HEK293 (cell line): ENCODE results near the gene AGT.

ENCODE experiments used
- CTCF ChIA-PET: fragments of 350-600 bp; formaldehyde crosslinking; extraction: SDS; loops from one replicate; lab custom pipeline; 2021; ENCODE audit warnings: antibody characterized with exemption; lab: Yijun Ruan, JAX
- POLR2A ChIA-PET: fragments of 300-600 bp; formaldehyde crosslinking; extraction: SDS; loops from one replicate; lab custom pipeline; 2020; ENCODE audit warnings: antibody characterized with exemption, inconsistent platforms; lab: Yijun Ruan, JAX
- H3K27ac ChIP-seq: fragments of 200-500 bp; sonication (Bioruptor generic); 2 replicates; pipeline ENCODE4 v1.5.1; 2014; ENCODE audit warnings: low read depth, low read length, control low read depth, inconsistent platforms; ENCODE audit errors: extremely low read depth
- H3K36me3 ChIP-seq, 2 experiments: fragments of 200-500 bp in 1 of 2; sonication (Bioruptor generic) in 1 of 2; 1 replicate in 1 of 2; 2 replicates in 1 of 2; pipeline ENCODE4 v1.5.1; 2014 to 2017; ENCODE audit warnings: inconsistent platforms in 2 of 2, low read length in 2 of 2; ENCODE audit not compliant: control insufficient read depth in 2 of 2, insufficient read depth in 1 of 2
- H3K4me1 ChIP-seq: fragments of 200-500 bp; sonication (Bioruptor generic); 2 replicates; pipeline ENCODE4 v1.5.1; 2014; ENCODE audit warnings: mild to moderate bottlenecking, low read length, inconsistent platforms; ENCODE audit not compliant: control insufficient read depth, insufficient read depth
- H3K4me3 ChIP-seq: 2 replicates; pipeline ENCODE4 v1.5.1; 2011; ENCODE audit warnings: low read depth, mild to moderate bottlenecking, control low read depth, low read length, moderate library complexity
- H3K9me3 ChIP-seq: fragments of 200-500 bp; sonication (Bioruptor generic); 2 replicates; pipeline ENCODE4 v1.5.1; 2014; ENCODE audit warnings: low read depth, low read length, inconsistent platforms; ENCODE audit not compliant: control insufficient read depth, insufficient read depth
- BCL11A ChIP-seq: fragments of 450-650 bp; formaldehyde crosslinking; IDR thresholded peaks from 2 replicates; pipeline ENCODE4 v1.5.1; 2016; ENCODE audit warnings: low read depth, missing biosample characterization, missing genetic modification characterization
- BCL11B ChIP-seq: fragments of 450-650 bp; formaldehyde crosslinking; IDR thresholded peaks from 2 replicates; pipeline ENCODE4 v1.5.1; 2016; ENCODE audit warnings: low read depth, missing biosample characterization, missing genetic modification characterization
- GLI4 ChIP-seq: fragments of 450-650 bp; formaldehyde crosslinking; IDR thresholded peaks from 2 replicates; pipeline ENCODE4 v1.5.1; 2016; ENCODE audit warnings: missing biosample characterization, missing genetic modification characterization
- KLF10 ChIP-seq: fragments of 450-650 bp; IDR thresholded peaks from 2 replicates; pipeline ENCODE4 v1.5.1; 2018; ENCODE audit warnings: missing biosample characterization, mild to moderate bottlenecking, missing genetic modification characterization
- SALL2 ChIP-seq: fragments of 450-650 bp; formaldehyde crosslinking; IDR thresholded peaks from 2 replicates; pipeline ENCODE4 v1.5.0; 2017; ENCODE audit warnings: missing biosample characterization, mild to moderate bottlenecking, missing genetic modification characterization, borderline replicate concordance
- SETDB1 ChIP-seq: IDR thresholded peaks from one replicate; pipeline ENCODE4 v1.6.1; 2017; ENCODE audit warnings: mild to moderate bottlenecking, low read length, moderate library complexity, mixed read lengths; ENCODE audit not compliant: insufficient read length
- ZNF10 ChIP-seq: fragments of 450-650 bp; formaldehyde crosslinking; IDR thresholded peaks from 2 replicates; pipeline ENCODE4 v1.5.1; 2017; ENCODE audit warnings: missing biosample characterization, missing genetic modification characterization
- ZNF121 ChIP-seq: fragments of 450-650 bp; formaldehyde crosslinking; IDR thresholded peaks from 2 replicates; pipeline ENCODE4 v1.5.1; 2016; ENCODE audit warnings: missing biosample characterization, missing genetic modification characterization
- ZNF184 ChIP-seq: fragments of 450-650 bp; IDR thresholded peaks from 2 replicates; pipeline ENCODE4 v1.5.1; 2018; ENCODE audit warnings: missing biosample characterization, mild to moderate bottlenecking, missing genetic modification characterization
- ZNF211 ChIP-seq: fragments of 450-650 bp; formaldehyde crosslinking; IDR thresholded peaks from 2 replicates; pipeline ENCODE4 v1.5.1; 2016; ENCODE audit warnings: low read depth, missing biosample characterization, missing genetic modification characterization
- ZNF221 ChIP-seq: fragments of 450-650 bp; formaldehyde crosslinking; IDR thresholded peaks from 2 replicates; pipeline ENCODE4 v1.5.1; 2017; ENCODE audit warnings: missing biosample characterization, missing genetic modification characterization, borderline replicate concordance
- ZNF404 ChIP-seq: fragments of 450-650 bp; formaldehyde crosslinking; IDR thresholded peaks from 2 replicates; pipeline ENCODE4 v1.5.1; 2017; ENCODE audit warnings: missing biosample characterization, missing genetic modification characterization
- ZNF529 ChIP-seq: fragments of 450-650 bp; formaldehyde crosslinking; IDR thresholded peaks from 2 replicates; pipeline ENCODE4 v1.5.1; 2017; ENCODE audit warnings: missing genetic modification characterization, missing biosample characterization; ENCODE audit not compliant: insufficient replicate concordance
- ZNF596 ChIP-seq: fragments of 450-650 bp; IDR thresholded peaks from 2 replicates; pipeline ENCODE4 v1.5.0; 2018; ENCODE audit warnings: missing biosample characterization, mild to moderate bottlenecking, missing genetic modification characterization, moderate library complexity
- ZNF624 ChIP-seq: fragments of 450-650 bp; formaldehyde crosslinking; IDR thresholded peaks from 2 replicates; pipeline ENCODE4 v1.5.1; 2017; ENCODE audit warnings: missing biosample characterization, missing genetic modification characterization
- ZNF768 ChIP-seq: fragments of 450-650 bp; formaldehyde crosslinking; IDR thresholded peaks from 2 replicates; pipeline ENCODE4 v1.5.1; 2018; ENCODE audit warnings: missing biosample characterization, mild to moderate bottlenecking, missing genetic modification characterization
- ZNF837 ChIP-seq: fragments of 450-650 bp; formaldehyde crosslinking; IDR thresholded peaks from 2 replicates; pipeline ENCODE4 v1.5.1; 2016; ENCODE audit warnings: missing biosample characterization, missing genetic modification characterization
- TF ChIP-seq, protein P1 (sequence below): fragments of 450-650 bp; formaldehyde crosslinking; IDR thresholded peaks from 2 replicates; pipeline ENCODE4 v1.5.1; 2017; ENCODE audit warnings: missing biosample characterization, missing genetic modification characterization
- TF ChIP-seq, protein P2 (sequence below): fragments of 450-650 bp; formaldehyde crosslinking; IDR thresholded peaks from 2 replicates; pipeline ENCODE4 v1.5.1; 2016; ENCODE audit warnings: missing biosample characterization, missing genetic modification characterization, borderline replicate concordance
- TF ChIP-seq, protein P3 (sequence below): fragments of 450-650 bp; formaldehyde crosslinking; IDR thresholded peaks from 2 replicates; pipeline ENCODE4 v1.5.1; 2016; ENCODE audit warnings: missing biosample characterization, missing genetic modification characterization
- TF ChIP-seq, protein P4 (sequence below): fragments of 450-650 bp; formaldehyde crosslinking; IDR thresholded peaks from 2 replicates; pipeline ENCODE4 v1.5.1; 2016; ENCODE audit warnings: missing biosample characterization, missing genetic modification characterization, low read depth
- TF ChIP-seq, protein P5 (sequence below): fragments of 450-650 bp; formaldehyde crosslinking; IDR thresholded peaks from 2 replicates; pipeline ENCODE4 v1.5.1; 2016; ENCODE audit warnings: missing biosample characterization, missing genetic modification characterization

Gene AGT

DNA sequence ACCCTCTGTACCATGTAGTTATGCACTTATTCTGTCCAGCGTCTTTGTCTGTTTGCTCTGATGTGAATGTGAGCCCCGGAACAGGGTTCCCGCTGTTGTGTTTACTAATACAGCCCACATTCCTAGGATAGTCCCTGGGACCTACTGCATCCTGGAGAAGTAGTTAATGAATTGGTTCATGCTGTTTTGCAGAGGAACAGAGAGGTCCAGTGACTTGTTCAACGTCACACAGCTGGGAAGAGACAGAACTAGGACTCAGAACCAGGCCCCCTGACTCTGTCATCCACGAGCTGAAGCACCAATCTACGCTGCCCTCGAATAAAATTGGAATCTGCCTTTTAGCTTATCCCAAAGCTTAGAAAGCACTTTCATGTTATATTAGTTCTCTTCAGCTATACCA is 784 bp downstream of the AGT start:
- TF ChIP-seq ZNF624 (no peak), ZNF768 (tag by site-specific recombination) (peak; percentile 80)
- H3K4me3 ChIP-seq: no peak overlapping the region
- ChIA-PET CTCF (interaction anchor here (0.5 to 1.3 kb wide), 2 partner anchors 45 to 94 kb away, joined by 3 to 4 read pairs; no protein-coding TSS in a partner anchor), POLR2A (no interaction called here)
- no peaks in the 10 kb centered on the region for H3K9me3 ChIP-seq
- H3K4me1 ChIP-seq: no peaks in the 10 kb centered on the region
- no peaks in the 10 kb centered on the region for H3K36me3 ChIP-seq
- no peak overlapping the region for H3K27ac ChIP-seq

DNA sequence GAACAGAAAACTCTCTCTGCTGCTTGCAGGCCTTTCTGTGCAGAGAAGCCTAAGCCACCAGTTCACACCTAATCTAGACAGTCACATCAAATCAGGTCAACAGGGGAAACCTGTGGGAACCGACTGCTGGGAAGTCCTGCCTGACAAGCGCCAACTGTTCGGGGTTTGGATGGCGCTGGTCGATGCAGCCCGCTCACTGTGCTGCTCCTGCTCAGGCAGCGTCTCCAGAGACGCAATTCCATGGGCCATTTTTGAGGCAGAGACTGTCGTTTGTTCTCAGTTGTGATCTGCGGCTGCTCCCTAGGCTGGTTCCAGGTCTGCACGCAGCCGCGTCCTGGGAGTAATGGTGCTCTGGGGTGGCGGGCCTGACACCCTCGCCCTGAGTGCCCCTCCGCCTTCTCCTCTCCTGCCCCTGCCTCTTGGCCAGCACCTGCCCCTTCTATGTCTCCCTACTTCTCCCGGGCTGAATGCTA is 1.4 kb downstream of the AGT start:
- ChIA-PET CTCF (no interaction called here), POLR2A (no interaction called here)
- no peak overlapping the region for H3K4me3 ChIP-seq

DNA sequence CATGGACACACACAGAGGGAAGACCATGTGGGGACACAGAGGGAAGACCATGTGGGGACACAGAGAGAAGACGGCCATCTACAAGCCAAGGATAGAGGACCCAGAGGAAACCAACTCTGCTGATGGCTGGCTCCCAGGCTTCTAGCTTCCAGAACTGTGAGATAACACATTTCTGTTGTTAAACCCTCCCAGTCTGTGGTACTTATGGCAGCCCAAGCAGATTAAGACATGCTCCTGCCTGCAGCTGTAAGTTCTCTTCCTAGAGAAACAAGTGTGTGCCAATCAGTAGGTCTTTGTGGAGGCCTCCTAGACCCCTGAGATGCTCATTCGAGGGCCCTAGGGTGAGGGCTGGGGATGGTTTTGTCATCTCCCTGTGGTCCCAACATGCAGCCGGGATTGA is 2.7 kb downstream of the AGT start:
- H3K4me1 ChIP-seq: no peaks in the 10 kb centered on the region
- H3K4me3 ChIP-seq: no peak overlapping the region
- ChIA-PET POLR2A (no interaction called here), CTCF (no interaction called here)
- H3K9me3 ChIP-seq: no peaks in the 10 kb centered on the region
- no peak overlapping the region for H3K27ac ChIP-seq
- TF ChIP-seq, protein P1, sequence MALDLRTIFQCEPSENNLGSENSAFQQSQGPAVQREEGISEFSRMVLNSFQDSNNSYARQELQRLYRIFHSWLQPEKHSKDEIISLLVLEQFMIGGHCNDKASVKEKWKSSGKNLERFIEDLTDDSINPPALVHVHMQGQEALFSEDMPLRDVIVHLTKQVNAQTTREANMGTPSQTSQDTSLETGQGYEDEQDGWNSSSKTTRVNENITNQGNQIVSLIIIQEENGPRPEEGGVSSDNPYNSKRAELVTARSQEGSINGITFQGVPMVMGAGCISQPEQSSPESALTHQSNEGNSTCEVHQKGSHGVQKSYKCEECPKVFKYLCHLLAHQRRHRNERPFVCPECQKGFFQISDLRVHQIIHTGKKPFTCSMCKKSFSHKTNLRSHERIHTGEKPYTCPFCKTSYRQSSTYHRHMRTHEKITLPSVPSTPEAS (tag by site-specific recombination): no peak
- TF ChIP-seq ZNF10 (tag by site-specific recombination) (no peak), KLF10 (no peak), ZNF221 (tag by site-specific recombination) (no peak), ZNF211 (tag by site-specific recombination) (no peak), ZNF529 (tag by site-specific recombination) (no peak), ZNF184 (no peak), BCL11B (tag by site-specific recombination) (no peak), ZNF837 (no peak), SETDB1 (no peak), ZNF404 (tag by site-specific recombination) (no peak), SALL2 (tag by site-specific recombination) (no peak), BCL11A (tag by site-specific recombination) (no peak)
- TF ChIP-seq, protein P2, sequence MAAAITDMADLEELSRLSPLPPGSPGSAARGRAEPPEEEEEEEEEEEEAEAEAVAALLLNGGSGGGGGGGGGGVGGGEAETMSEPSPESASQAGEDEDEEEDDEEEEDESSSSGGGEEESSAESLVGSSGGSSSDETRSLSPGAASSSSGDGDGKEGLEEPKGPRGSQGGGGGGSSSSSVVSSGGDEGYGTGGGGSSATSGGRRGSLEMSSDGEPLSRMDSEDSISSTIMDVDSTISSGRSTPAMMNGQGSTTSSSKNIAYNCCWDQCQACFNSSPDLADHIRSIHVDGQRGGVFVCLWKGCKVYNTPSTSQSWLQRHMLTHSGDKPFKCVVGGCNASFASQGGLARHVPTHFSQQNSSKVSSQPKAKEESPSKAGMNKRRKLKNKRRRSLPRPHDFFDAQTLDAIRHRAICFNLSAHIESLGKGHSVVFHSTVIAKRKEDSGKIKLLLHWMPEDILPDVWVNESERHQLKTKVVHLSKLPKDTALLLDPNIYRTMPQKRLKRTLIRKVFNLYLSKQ (tag by site-specific recombination): no peak
- TF ChIP-seq, protein P3, sequence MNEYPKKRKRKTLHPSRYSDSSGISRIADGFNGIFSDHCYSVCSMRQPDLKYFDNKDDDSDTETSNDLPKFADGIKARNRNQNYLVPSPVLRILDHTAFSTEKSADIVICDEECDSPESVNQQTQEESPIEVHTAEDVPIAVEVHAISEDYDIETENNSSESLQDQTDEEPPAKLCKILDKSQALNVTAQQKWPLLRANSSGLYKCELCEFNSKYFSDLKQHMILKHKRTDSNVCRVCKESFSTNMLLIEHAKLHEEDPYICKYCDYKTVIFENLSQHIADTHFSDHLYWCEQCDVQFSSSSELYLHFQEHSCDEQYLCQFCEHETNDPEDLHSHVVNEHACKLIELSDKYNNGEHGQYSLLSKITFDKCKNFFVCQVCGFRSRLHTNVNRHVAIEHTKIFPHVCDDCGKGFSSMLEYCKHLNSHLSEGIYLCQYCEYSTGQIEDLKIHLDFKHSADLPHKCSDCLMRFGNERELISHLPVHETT (tag by site-specific recombination): no peak
- no peaks in the 10 kb centered on the region for H3K36me3 ChIP-seq

More for the DNA sequence above, 1.4 kb downstream of the AGT start:
- Histone ChIP-seq H3K36me3 (no peaks in the 10 kb centered on the region), H3K27ac (no peak overlapping the region), H3K9me3 (no peaks in the 10 kb centered on the region), H3K4me1 (no peaks in the 10 kb centered on the region)
- TF ChIP-seq ZNF121 (tag by site-specific recombination): no peak
- TF ChIP-seq, protein P4, sequence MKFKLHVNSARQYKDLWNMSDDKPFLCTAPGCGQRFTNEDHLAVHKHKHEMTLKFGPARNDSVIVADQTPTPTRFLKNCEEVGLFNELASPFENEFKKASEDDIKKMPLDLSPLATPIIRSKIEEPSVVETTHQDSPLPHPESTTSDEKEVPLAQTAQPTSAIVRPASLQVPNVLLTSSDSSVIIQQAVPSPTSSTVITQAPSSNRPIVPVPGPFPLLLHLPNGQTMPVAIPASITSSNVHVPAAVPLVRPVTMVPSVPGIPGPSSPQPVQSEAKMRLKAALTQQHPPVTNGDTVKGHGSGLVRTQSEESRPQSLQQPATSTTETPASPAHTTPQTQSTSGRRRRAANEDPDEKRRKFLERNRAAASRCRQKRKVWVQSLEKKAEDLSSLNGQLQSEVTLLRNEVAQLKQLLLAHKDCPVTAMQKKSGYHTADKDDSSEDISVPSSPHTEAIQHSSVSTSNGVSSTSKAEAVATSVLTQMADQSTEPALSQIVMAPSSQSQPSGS: no peak
- no peak for TF ChIP-seq ZNF529 (tag by site-specific recombination)
- no peak for TF ChIP-seq GLI4
- TF ChIP-seq, protein P5, sequence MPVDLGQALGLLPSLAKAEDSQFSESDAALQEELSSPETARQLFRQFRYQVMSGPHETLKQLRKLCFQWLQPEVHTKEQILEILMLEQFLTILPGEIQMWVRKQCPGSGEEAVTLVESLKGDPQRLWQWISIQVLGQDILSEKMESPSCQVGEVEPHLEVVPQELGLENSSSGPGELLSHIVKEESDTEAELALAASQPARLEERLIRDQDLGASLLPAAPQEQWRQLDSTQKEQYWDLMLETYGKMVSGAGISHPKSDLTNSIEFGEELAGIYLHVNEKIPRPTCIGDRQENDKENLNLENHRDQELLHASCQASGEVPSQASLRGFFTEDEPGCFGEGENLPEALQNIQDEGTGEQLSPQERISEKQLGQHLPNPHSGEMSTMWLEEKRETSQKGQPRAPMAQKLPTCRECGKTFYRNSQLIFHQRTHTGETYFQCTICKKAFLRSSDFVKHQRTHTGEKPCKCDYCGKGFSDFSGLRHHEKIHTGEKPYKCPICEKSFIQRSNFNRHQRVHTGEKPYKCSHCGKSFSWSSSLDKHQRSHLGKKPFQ (tag by site-specific recombination): 0 out of 2 replicates have a peak, but pooled peaks have one; percentile 32
- TF ChIP-seq ZNF596: no peak
- no peak for TF ChIP-seq ZNF211 (tag by site-specific recombination)
